ENCODE results near the gene DRC1.

DNA sequence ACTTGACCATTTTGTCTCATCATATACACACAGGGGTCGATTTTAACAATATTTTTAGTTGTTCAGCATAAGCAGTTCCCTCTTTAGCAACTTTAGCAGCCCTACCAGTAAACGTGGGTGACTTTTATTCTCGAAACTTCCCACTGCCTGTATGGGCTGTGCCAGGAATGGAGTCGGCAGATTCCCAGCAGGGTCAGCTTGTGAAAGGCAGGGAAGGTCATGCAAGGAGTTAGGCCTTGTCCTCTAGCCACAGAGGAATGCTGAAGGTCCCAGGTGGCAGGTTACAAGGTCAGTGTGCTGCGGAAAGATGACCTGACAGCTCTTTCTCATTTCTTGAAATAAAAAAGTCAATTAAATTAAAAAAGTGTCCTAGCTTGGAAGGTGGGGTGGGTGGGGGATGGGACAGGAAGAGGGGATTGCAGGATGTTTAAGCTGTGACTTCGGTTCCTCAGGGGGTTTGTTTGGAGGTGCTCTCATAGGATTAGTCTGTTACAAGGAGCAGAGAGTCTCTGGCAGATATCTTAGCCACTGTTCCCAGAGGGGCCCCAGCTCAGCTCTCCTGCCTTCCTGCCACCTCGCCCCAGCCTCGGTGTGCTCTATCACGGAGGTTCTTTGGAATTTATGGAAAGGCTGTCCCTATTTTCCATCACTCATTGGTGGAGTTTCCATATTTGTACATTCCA lies 21.4 kb downstream of the DRC1 start:
- TF ChIP-seq, protein P1, sequence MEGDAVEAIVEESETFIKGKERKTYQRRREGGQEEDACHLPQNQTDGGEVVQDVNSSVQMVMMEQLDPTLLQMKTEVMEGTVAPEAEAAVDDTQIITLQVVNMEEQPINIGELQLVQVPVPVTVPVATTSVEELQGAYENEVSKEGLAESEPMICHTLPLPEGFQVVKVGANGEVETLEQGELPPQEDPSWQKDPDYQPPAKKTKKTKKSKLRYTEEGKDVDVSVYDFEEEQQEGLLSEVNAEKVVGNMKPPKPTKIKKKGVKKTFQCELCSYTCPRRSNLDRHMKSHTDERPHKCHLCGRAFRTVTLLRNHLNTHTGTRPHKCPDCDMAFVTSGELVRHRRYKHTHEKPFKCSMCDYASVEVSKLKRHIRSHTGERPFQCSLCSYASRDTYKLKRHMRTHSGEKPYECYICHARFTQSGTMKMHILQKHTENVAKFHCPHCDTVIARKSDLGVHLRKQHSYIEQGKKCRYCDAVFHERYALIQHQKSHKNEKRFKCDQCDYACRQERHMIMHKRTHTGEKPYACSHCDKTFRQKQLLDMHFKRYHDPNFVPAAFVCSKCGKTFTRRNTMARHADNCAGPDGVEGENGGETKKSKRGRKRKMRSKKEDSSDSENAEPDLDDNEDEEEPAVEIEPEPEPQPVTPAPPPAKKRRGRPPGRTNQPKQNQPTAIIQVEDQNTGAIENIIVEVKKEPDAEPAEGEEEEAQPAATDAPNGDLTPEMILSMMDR (conservative IDR thresholded peaks at IDR 0.05; ENCODE audit: low read depth, low read length), result no peak
- TF ChIP-seq EZH2 (IDR thresholded peaks at IDR 0.05; ENCODE audit: borderline replicate concordance, low read depth, low read length, poor library complexity, severe bottlenecking), result no peak

All from A673 (cell line).